Fibroblast of skin of right biceps (primary cell): ENCODE measurements around the gene HTR3B.
A peak's percentile ranks its signal among the peaks of the same experiment; 100 is the strongest.
"Not testable (repeated sequence)": the region's sequence is repeated elsewhere in the genome, so short reads cannot be mapped to it uniquely, and the experiment has no call there.

Experiments used
- DNase-seq: peaks from one replicate; pipeline ENCODE4 v3.0.0-alpha.2; 2013

HTR3B gene, protein sequence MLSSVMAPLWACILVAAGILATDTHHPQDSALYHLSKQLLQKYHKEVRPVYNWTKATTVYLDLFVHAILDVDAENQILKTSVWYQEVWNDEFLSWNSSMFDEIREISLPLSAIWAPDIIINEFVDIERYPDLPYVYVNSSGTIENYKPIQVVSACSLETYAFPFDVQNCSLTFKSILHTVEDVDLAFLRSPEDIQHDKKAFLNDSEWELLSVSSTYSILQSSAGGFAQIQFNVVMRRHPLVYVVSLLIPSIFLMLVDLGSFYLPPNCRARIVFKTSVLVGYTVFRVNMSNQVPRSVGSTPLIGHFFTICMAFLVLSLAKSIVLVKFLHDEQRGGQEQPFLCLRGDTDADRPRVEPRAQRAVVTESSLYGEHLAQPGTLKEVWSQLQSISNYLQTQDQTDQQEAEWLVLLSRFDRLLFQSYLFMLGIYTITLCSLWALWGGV

DNA sequence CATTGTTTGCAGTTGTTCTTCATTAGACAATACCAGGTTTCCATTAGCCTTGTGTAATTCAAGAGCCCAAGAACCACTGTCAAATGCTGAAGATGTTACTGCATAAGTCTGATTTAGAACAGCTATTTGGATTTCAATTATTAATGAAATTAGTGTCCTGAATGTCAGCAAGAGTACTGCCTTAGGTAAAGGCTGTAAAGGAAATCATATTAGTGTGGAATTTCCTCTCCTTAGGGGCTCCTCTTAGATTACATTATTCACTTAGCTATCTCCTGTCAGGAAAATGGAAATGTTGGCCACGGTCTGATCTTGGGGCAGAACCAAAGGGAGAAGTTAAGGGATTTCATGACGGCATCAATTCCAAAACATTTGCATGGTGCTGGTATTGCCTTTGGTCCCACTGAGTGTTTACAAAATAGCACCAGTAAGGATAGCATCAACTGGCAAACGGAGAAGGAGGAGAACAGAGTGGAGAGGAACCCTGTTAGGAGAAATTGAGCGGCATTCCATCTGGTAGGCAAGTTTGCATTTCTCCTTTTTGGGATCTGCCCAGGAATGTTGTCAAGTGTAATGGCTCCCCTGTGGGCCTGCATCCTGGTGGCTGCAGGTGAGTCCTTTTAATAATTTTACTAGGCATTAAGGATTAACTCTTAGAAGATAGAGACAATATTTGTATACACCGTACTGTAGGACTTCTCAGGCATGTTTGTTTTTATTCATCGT lies at the start of gene HTR3B:
HTR3B (plus strand) TSS at position 418 of the 723 bp plus-strand sequence; CDS start at position 556, 138 bp downstream.
- DNase-seq: no peak

DNA sequence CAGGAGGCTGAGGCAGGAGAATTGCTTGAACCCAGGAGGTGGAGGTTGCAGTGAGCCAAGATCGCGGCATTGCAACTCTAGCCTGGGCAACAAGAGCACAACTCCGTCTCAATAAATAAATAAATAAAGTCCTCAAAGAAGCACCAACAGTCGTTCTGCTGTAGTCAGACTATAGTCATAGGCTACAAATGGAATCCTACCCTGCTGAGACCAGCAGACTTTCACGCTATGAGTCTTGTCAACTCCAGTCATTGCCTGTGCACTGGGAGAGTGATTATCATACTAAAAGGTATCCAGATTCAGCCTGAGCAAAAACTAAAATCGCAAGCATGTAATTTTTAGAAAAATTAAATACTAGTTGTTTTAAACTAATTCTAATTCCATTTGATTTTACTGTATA lies 48.8 kb upstream of the HTR3B start:
- no peak for DNase-seq

DNA sequence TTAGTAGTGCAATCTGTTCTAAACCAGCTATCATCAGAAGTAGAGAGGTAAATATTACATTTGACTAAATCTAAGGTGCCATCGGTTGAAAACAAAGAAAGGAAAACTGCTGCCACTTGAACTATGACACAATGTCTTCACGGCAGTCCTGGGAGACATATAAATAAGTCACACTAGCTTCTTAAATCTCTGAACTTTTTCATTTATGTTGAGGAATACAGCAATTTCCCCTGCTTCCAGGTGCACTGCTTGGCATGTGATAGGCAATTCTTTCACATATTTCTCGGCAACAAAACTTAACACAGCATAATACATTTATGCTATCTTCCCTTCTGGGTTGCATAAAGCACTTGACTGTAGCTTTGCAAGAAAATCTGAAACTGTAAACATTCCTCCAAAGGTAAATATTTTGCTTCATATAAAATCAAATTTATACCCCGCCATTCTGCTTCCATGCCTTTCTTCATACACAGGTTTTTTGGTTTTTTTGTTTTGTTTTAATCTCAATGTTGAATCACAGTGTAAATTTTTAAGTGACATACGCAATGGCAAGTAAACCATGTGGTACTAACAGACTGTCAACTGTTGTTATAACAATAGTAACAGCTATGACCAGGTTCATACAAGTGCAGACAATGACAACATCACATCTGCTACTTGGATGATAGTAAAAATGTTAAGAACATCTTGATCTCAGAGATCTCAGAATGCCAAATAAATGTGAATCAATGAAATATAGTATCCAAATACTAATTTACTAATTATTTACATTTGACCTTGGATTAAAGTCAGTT lies 47.4 kb upstream of the HTR3B start:
- no peak for DNase-seq

DNA sequence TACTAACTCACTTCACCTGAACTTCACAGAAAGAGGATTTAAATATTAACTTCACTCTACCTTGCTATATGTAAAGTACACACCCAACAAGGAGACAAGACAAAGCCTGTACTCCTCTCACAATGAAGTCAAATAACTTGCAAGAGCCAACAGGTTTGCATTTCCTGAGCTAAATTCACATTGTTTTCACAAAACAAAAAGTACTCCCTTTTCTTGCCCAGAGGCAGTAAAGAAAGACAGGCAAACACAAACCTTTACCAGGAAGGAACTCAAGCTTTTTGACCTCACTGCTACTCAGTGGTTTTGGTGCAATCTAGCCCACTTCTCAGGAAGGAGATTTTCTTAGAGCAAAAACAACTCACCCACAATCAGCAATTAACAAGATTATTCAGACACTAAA lies 44.9 kb upstream of the HTR3B start:
- no peak for DNase-seq

DNA sequence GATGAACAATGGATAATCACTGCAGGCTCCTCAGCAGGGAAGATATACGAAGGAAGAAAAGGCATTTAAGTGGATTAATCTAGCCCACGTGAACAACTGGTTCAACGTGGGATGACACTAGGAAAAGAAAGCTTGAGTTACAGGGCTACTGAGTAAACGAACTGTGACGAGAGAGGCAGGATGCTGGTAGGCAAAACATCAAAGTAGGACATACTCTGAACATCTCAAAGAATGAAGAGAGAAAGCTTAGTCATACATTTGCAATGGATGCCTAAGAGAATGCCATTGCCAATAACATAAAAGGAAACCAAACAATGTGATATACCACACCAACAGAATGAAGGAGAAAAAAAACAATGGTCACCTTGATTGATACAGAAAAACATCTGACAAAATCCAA lies 42.2 kb upstream of the HTR3B start:
- DNase-seq: peak; percentile 31

DNA sequence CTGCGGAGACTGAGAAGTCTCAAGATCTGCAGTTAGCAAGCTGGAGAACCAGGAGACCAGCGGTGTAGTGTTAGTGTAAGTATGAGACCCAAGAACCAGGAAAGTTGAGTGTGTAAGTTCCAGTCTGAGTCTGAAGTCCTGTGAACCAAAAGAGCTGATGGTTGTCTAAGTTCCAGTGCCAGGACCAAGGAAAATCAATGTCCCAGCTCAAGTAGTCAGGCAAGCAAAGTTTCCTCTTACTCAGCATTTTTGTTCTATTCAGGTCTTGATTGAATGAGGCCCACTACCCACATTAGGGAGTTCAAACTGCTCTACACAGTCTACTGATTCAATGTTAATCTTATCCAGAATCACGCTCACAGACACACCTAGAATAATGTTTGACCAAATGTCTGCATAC lies 40.2 kb upstream of the HTR3B start:
- DNase-seq: no peak

DNA sequence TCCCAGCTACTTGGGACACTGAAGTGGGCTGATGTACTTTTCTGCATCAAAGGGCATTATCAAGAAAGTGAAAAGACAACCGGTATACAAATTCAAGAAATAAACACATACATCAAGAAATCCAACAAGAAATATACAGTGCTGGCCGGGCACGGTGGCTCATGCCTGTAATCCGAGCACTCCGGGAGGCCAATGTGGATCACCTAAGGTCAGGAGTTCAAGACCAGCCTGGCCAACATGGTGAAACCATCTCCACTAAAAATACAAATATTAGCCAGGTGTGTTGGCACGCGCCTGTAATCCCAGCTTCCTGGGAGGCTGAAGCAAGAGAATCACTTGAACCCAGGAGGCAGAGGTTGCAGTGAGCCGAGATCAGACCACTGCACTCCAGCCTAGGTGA lies 38.7 kb upstream of the HTR3B start:
- DNase-seq: no peak

DNA sequence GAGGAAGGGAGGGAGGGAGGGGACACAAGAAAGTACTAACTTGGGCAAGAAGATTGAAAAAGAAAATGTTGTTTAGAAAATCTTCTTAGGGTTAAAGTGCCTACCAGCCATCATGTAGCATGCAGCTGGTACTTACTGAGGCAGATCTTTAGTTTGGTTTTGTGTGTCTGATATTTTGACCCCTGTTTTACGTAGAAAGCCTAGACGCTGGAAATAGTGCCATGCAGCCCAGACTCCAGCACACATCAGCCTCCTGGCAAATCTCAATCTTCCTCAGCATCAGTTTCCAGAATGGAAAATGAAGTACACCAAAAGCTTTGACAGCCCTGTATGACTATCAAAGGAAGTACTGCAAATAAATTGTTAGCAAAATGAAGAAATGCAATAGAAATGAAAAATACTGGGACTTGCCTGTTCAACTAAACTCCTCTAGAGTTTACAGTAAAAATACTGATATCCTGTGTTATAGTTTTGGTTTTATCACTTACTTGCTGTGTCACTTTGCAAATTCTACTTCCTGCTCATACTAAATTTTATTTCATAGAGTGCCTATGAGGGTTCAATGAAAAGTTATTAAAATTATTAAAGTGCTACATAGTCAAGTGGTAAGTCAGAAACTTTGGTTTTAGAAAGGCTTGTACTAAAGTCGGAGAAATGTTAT lies 36.6 kb upstream of the HTR3B start:
- no peak for DNase-seq

DNA sequence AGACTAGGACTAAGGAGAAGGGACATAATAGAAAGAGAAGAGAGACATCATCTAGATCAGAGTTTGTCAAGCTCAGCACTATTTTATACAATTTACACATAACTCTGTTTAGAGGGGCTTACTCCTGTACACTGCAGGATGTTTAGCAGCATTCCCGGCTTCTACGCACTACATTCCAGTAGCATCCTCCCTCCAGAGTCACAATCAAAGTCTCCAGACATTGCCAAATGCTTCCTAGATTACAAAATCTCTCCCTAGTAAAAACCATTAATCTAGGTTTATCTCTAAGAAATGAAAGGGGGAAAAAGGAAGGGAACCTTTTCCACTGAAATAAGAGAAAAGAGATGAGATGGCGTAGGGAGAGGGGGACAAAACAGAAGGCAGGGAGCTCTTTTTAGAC lies 33.3 kb upstream of the HTR3B start:
- no peak for DNase-seq

DNA sequence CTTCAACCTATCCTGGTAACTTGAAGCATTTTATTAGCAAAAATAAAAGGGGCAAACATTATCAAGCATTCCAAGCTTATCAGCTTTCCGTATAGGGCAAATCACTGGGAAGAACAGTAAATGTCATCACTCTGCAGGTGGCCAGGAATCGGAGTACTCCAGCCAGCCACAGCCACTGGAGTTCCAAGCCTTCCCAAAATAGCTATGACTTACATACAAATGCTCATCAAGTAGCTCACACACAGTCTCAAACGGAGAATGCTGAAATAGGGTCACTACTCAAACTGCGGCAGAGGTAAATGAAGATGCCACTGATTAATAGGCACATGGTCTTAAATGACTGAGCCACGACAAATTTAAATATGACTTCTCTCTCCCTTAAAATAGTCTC lies 31.4 kb upstream of the HTR3B start:
- DNase-seq: no peak

DNA sequence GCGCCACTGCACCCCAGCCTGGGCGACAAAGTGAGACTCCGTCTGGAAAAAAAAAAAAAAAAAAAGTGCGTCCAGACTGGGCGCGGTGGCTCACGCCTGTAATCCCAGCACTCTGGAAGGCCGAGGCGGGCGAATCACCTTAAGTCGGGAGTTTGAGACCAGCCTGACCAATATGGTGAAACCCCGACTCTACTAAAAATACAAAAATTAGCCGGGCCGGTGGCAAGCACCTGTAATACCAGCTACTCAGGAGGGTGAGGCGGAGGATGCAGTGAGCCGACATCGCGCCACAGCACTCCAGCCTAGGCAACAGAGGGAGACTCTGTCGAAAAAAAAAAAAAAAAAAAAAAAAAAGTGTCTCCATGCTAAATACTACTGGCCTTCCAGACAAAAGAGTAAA lies 30.5 kb upstream of the HTR3B start:
- DNase-seq: no peak

DNA sequence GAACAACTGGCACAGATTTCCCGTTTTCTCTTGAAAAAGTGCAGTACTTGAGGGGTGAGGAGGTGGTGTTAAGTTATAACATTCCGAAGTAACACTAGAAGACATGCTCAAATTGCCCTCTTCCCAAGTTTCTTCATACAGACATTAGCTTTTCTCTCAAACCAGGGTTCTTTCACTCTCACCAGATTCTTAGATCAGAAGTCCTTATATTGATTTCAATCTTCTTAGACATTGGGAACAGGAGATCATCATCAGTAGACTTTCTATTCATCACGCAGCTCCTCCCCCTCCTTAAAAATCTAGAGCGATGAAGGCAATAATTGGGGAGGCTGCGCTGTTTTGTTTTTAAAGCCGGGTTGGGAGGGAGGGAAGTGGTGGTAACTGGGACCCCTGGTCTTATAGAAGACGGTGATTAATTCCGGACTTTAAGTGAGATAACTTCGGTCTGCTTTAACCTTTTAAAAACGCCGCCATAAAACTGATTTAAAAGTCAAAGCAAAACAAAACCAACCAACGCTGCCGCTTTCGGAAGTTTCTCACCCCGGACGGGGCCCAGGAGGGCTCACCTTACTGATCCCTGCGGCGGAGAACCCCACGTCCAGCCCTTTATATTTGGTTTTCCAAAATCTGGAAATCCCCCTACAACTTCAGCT lies 29.9 kb upstream of the HTR3B start:
- DNase-seq: peak; percentile 24

DNA sequence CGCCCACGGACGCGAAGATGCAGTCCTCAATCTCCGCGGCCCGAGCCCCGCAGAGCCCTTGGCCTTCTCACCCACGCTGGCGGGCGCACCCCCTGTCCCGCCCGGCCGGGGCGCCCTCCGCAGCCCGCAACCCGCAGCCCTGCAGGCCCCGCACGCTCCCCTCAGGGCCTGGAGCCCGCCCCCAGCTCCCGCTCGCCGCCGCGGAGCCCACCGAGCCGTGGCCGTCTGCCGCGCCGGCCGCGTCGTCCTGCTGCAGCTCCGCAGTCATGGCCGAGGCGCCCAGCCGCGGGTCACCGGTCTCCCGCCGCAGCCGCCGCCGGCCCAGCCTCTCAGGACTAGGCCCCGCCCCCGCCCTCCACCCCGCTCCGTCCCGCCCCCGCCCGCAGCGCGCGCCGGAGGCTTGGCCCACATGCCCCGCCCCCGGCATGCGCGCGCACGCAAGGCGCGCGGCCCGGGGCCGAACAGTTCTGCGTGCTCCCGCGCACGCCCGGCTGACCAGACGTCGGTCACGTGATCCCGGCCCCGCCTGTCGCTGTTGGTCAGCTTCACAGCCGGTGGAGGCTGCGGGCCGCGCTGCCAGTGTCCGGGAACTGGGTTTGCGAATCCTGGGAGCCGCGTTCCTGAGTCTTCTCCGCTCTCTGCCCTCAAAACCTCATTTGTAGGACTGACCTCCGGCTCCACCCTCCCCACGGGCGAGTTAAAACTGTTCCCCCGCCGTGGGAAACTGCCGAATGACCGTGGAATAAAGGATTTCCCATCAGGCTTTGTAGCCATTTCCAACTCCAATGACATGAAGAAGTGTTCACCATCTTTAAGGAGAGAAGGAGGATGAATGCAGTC lies 29.1 kb upstream of the HTR3B start, which contains the start of gene USP28:
USP28 (minus strand) TSS at position 339 of the 840 bp plus-strand sequence; CDS start at position 268, 71 bp downstream.
- DNase-seq: peak; percentile 95

DNA sequence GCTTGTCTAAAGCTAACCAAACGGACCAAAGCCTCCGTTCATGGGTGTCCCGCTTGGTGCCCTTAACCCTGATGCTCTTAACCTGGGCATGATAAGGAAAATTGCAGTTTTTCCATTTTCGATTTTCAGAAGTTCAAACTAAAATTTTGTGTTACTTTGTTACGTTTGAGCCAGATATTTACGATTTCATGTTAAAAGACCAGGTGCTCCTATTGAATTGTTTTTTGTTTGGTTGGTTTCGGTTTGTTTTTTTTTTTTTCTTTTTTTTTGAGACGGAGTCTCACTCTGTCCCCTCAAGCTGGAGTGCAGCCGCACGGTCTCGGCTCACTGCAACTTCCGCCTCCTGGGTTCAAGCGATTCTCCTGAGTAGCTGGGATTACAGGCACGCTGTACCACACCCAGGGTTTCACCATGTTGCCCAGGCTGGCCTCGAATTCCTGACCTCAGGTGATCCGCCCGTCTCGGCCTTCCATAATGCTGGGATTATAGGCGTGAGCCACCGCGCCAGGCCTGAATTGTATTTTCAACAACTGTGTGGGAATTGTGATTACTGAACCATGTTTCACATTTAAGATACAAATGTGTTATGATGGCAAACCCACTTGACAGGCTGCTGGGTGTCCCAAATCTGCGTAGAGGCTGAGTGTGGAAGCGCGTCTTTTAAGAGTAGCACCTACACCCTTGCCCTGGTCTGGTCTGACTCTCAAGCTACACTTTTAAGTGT lies 28.4 kb upstream of the HTR3B start:
- no peak for DNase-seq

DNA sequence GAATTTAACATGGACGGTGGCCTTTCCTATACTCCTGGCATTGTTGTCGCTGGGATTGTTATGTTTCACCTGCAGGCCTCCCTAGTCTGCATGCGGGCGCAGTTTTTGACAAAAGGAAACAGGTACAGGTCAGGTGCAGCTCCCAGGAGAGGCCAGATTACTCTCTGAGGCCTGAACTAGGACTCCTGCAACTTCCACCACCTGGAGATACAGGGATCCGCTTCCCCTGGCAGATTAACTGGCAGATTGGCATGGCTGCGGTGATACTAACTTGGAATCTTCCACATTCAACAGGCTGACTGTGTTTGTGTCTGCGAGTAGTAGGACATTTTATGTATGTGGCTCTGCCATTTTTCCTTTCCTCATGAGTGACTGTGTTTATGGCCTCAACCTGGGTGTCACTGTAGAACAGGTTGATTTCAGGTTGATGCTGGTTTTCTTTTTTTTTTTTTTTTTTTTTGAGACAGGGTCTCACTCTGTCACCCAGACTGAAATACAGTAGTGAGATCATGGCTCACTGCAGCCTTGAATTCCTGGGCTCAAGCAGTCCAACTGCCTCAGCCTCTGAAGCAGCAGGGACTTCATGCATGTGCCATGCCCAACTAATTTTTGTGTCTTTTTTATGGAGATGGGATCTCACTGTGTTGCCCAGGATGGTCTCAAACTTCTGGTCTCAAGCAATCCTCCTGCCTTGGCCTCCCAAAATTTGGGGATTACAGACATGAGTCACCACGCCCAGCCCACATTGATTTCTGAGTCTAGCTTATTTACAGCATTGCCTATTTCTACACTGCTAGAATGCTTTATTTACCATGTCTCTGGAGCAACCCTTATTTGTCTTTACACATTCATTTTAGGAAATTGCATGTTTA lies 27.6 kb upstream of the HTR3B start:
- DNase-seq: no peak

DNA sequence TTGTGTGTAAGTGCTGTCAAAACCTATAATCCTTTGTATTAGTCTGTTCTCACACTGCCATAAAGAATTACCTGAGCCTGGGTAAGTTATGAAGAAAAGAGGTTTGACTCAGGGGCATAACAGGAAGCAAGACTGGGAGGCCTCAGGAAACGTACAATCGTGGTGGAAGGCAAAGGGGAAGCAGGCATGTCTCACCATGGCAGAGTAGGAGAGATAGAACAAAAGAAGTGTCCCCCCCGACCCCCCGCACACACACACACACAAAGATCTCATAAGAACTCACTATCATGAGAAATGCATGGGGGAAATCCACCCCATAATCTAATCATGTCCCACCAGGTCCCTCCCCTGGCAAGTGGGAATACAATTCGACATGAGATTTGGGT lies 26.9 kb upstream of the HTR3B start:
- DNase-seq: no peak

DNA sequence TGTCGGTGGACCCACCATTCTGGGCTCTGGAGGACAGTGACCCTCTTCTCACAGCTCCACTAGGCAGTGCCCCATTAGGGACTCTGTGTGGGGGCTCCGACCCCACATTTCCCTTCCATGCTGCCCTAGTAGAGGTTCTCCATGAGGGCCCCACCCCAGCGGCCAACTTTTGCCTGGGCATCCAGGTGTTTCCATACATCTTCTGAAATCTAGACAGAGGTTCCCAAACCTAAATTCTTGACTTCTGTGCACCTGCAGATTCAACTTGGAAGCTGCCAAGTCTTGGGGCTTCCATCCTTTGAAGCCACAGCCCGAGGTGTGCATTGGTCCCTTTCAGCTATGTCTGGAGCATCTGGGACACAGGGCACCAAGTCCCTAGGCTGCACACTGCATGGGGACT lies 25.1 kb upstream of the HTR3B start:
- DNase-seq: not testable (repeated sequence)

DNA sequence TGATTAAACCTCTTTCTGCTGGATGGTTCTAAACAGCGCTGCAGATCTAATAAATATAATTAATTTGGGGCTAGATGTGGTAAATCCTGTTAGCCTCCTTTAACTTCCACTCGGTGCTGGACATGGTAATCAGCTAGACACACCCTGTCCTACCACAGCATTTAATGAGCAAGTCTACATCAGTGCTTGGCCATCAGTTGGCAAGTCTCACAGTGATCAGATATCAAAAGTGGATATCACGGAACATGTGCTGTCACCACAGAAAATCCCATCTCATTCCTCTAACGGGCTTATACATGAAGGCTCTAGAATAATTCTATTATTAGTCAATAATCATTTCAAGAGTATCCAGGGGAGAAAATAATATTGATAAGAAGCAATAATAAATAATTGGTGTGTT lies 23.6 kb upstream of the HTR3B start:
- DNase-seq: no peak

DNA sequence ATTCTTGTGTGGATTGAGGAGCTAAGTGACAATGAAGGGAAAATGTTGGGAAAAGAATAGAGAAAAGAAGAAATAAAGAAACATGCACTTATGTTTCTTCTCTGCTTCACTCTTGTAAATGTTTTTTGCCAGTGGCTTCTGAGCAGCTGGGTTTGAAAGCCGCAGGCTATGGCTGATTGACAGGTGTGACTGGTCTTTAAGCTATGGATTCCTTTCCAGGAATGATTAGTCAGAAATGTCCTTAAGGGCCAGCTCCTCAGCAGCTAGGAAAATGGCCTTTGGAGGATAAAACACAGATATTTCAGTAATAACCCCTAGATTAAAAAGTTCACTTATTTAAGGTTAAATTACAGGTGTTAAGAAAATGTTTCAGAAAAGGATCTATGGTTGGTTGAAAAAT lies 22.7 kb upstream of the HTR3B start:
- DNase-seq: no peak
